GM23248 (cell line): ENCODE results near the gene MRPL38. TPM values are rescaled to one million over a fixed set of nuclear protein-coding genes. Genes with fewer than 3 reads are reported as not detected.
A peak's percentile ranks its signal among the peaks of the same experiment; 100 is the strongest.

Source experiments
- DNase-seq: peaks from one replicate; pipeline ENCODE4 v3.0.0-alpha.2; 2015
- H2AFZ ChIP-seq: fragments of 200-600 bp; sonication (generic); 2 replicates; pipeline ENCODE4 v1.6.1; 2016; ENCODE audit warnings: antibody characterized with exemption
- H3F3A ChIP-seq: fragments of 200-600 bp; sonication (generic); 2 replicates; pipeline ENCODE4 v1.6.1; 2016; ENCODE audit warnings: mild to moderate bottlenecking, antibody characterized with exemption, mixed run types; ENCODE audit not compliant: insufficient read depth
- H3K27ac ChIP-seq: fragments of 200-600 bp; sonication (generic); 2 replicates; pipeline ENCODE4 v1.5.1; 2016; ENCODE audit warnings: mild to moderate bottlenecking
- H3K27me3 ChIP-seq: fragments of 200-600 bp; sonication (generic); replicated peaks from 2 replicates; pipeline ENCODE4 v1.6.1; 2016; ENCODE audit warnings: mild to moderate bottlenecking; ENCODE audit not compliant: insufficient read depth
- H3K36me3 ChIP-seq: fragments of 200-600 bp; sonication (generic); 2 replicates; pipeline ENCODE4 v1.6.1; 2016; ENCODE audit warnings: low read depth, mild to moderate bottlenecking
- H3K4me1 ChIP-seq: fragments of 200-600 bp; sonication (generic); 2 replicates; pipeline ENCODE4 v1.6.1; 2016; ENCODE audit warnings: mild to moderate bottlenecking; ENCODE audit not compliant: insufficient read depth
- H3K4me2 ChIP-seq: fragments of 200-600 bp; sonication (generic); one replicate; pipeline ENCODE4 v1.6.1; 2016; ENCODE audit warnings: mild to moderate bottlenecking; ENCODE audit not compliant: unreplicated experiment
- H3K4me3 ChIP-seq: fragments of 200-600 bp; sonication (generic); 2 replicates; pipeline ENCODE4 v1.5.1; 2016; ENCODE audit warnings: mild to moderate bottlenecking
- H3K79me2 ChIP-seq: fragments of 200-600 bp; sonication (generic); 2 replicates; pipeline ENCODE4 v1.6.1; 2016; ENCODE audit warnings: mild to moderate bottlenecking; ENCODE audit not compliant: insufficient read depth
- H3K9ac ChIP-seq: fragments of 200-600 bp; sonication (generic); 2 replicates; pipeline ENCODE4 v1.6.1; 2016; ENCODE audit warnings: mild to moderate bottlenecking
- H3K9me2 ChIP-seq: fragments of 200-600 bp; sonication (generic); 2 replicates; pipeline ENCODE4 v1.6.1; 2016; ENCODE audit warnings: mixed run types, mild to moderate bottlenecking, moderate library complexity; ENCODE audit not compliant: insufficient read depth
- H3K9me3 ChIP-seq: fragments of 200-600 bp; sonication (generic); one replicate; pipeline ENCODE4 v1.6.1; 2017; ENCODE audit warnings: low read depth
- H4K20me1 ChIP-seq: fragments of 200-600 bp; sonication (generic); 2 replicates; pipeline ENCODE4 v1.6.0; 2016; ENCODE audit not compliant: insufficient read depth
- EZH2 ChIP-seq: fragments of 200-600 bp; sonication (generic); IDR thresholded peaks from 2 replicates; pipeline ENCODE4 v1.6.1; 2018; ENCODE audit warnings: antibody characterized with exemption, mild to moderate bottlenecking; ENCODE audit not compliant: insufficient read depth, poor library complexity, severe bottlenecking
- EZH2phosphoT487 ChIP-seq: fragments of 200-600 bp; sonication (generic); IDR thresholded peaks from 2 replicates; pipeline ENCODE4 v1.6.1; 2018; ENCODE audit warnings: antibody characterized with exemption, moderate library complexity, mild to moderate bottlenecking, low read depth; ENCODE audit not compliant: insufficient read depth
- WGBS, 2 experiments: methylation state at CpG; one replicate each; pipeline ENCODE4 v1.1.6; 2015 to 2017; ENCODE audit warnings: low lambda C conversion rate in 2 of 2, low coverage in 1 of 2; ENCODE audit errors: missing lambda C conversion rate in 2 of 2; 5-methylcytosine and 5-hydroxymethylcytosine counted together
- in situ Hi-C: fragments of 300-500 bp; cut with MboI; formaldehyde crosslinking; loops from 2 replicates; pipeline ENCODE4 v1.15.0; 2020
- polyA plus RNA-seq: library from polyadenylated mRNA; unstranded; fragments of >200 nt; fragmentation: Nextera tagmentation; extraction: Ambion mirVana; gene quantifications from 2 replicates; pipeline ENCODE4 v1.2.1, GENCODE V29; 2016
- total RNA-seq: library from RNA; depleted of rRNA; stranded (reverse); fragments of >200 nt; shearing (Covaris generic); gene quantifications from 2 replicates; pipeline ENCODE4 v1.2.3, GENCODE V29; 2014

Gene MRPL38
- total and polyA plus RNA-seq, 2 experiments from 2014 or later, result 18.8 to 51.9 TPM

- 10 to 13% methylated on average over 28 of the region's 28 CpGs for WGBS, 2 experiments
- Histone ChIP-seq H3K36me3 (no peaks in the 10 kb centered on the region), H3K4me1 (peaks cover 8% of the 10 kb centered on the region), H3K9me2 (no peaks in the 10 kb centered on the region), H3F3A (peaks cover 6% of the 10 kb centered on the region; the same call in 1 of the 2 replicates), H3K27ac (peak overlapping the region; percentile 67), H3K4me2 (peak overlapping the region; percentile 86), H3K4me3 (peak overlapping the region; percentile 70), H3K9ac (peak overlapping the region; percentile 89), H3K79me2 (peaks cover 21% of the 10 kb centered on the region), H4K20me1 (no peaks in the 10 kb centered on the region), H2AFZ (peak overlapping the region; percentile 72), H3K27me3 (no peaks in the 10 kb centered on the region), H3K9me3 (no peaks in the 10 kb centered on the region)
- TF ChIP-seq EZH2, result no peak
- TF ChIP-seq EZH2phosphoT487, result no peak
- DNase-seq, result peak; percentile 66
- in situ Hi-C loops, result no loop called here
These were observed 9.1 kb downstream of the MRPL38 start for GRCh38 chr17:75895370-75896155.

- Histone ChIP-seq H4K20me1 (no peaks in the 10 kb centered on the region), H3K4me2 (no peak overlapping the region), H3K27ac (no peak overlapping the region), H3K9me2 (no peaks in the 10 kb centered on the region), H3K27me3 (no peaks in the 10 kb centered on the region), H3K79me2 (peaks cover 21% of the 10 kb centered on the region), H3F3A (peaks cover 13% of the 10 kb centered on the region; the same call in 1 of the 2 replicates), H3K4me3 (no peak overlapping the region), H3K9me3 (no peaks in the 10 kb centered on the region), H3K36me3 (no peaks in the 10 kb centered on the region), H3K9ac (no peak overlapping the region), H2AFZ (no peak overlapping the region), H3K4me1 (peaks cover 8% of the 10 kb centered on the region)
- WGBS, 2 experiments, result 47 to 58% methylated on average over 18 to 22 of the region's 22 CpGs
- no peak for DNase-seq
- in situ Hi-C loops, result no loop called here
- TF ChIP-seq EZH2 (no peak), EZH2phosphoT487 (no peak)
These were observed 10.5 kb downstream of the MRPL38 start for GRCh38 chr17:75894049-75894733.

- no peak overlapping the region for H3K9ac ChIP-seq
- no peak overlapping the region for H3K27ac ChIP-seq
- H3K36me3 ChIP-seq, result no peaks in the 10 kb centered on the region
- H3K9me3 ChIP-seq, result no peaks in the 10 kb centered on the region
- H3K79me2 ChIP-seq, result peaks cover 21% of the 10 kb centered on the region
- H3K9me2 ChIP-seq, result no peaks in the 10 kb centered on the region
- H4K20me1 ChIP-seq, result no peaks in the 10 kb centered on the region
- no peak for DNase-seq
- H3F3A ChIP-seq, result peaks cover 13% of the 10 kb centered on the region; the same call in 1 of the 2 replicates
- H3K4me1 ChIP-seq, result peaks cover 8% of the 10 kb centered on the region
- WGBS, 2 experiments, result 85 to 90% methylated on average over 18 of the region's 18 CpGs
- H3K27me3 ChIP-seq, result no peaks in the 10 kb centered on the region
- in situ Hi-C loops, result no loop called here
- H2AFZ ChIP-seq, result no peak overlapping the region
- H3K4me3 ChIP-seq, result no peak overlapping the region
- no peak for TF ChIP-seq EZH2
- no peak for TF ChIP-seq EZH2phosphoT487
- no peak overlapping the region for H3K4me2 ChIP-seq
These were observed 11.2 kb downstream of the MRPL38 start for GRCh38 chr17:75893305-75894048.

DNA sequence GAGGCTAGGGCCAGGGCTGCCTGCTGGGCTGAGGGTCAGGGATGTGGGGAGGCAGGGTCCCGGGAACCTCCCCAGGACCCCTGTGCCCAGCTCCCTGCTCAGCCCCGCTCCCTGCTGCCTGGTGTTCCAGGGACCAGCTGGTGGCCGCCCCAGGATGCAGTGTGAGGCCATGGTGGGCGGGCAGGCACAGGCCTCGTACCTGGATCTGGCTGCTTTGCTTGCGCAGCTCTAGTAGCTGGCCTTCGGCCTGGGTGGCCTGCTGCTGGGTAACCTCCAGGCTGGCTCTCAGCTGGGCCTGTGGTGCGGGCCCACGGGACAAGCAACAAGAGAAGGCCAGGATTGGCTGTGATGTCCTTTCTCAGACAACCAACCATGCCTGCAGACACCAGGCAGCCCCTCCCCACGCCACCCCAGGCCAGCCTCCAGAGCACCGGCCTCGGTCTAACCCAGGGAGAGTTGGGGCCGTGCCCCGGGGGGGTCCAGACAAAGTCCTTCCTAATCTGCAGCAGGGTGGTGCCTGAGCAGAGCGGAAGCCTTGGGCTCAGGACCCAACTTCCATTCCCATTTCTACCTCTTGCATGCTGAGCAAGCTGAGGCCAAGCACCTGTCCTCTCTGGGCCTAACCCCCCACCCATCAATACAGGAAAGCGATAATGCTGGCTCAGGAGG lies 12.0 kb downstream of the MRPL38 start:
- no peak for TF ChIP-seq EZH2phosphoT487
- TF ChIP-seq EZH2, result no peak
- no peak overlapping the region for H3K4me2 ChIP-seq
- in situ Hi-C loops, result no loop called here
- no peak for DNase-seq
- no peak overlapping the region for H3K9ac ChIP-seq
- H3K9me2 ChIP-seq, result no peaks in the 10 kb centered on the region
- no peaks in the 10 kb centered on the region for H4K20me1 ChIP-seq
- H3K27ac ChIP-seq, result no peak overlapping the region
- H3K27me3 ChIP-seq, result no peaks in the 10 kb centered on the region
- no peak overlapping the region for H2AFZ ChIP-seq
- no peak overlapping the region for H3K4me3 ChIP-seq
- peaks cover 21% of the 10 kb centered on the region for H3K79me2 ChIP-seq
- H3F3A ChIP-seq, result peaks cover 13% of the 10 kb centered on the region; the same call in 1 of the 2 replicates
- no peaks in the 10 kb centered on the region for H3K36me3 ChIP-seq
- H3K9me3 ChIP-seq, result no peaks in the 10 kb centered on the region
- WGBS, 2 experiments, result 91 to 94% methylated on average over 15 to 16 of the region's 16 CpGs
- peaks cover 8% of the 10 kb centered on the region for H3K4me1 ChIP-seq
